Endothelial cell of umbilical vein (primary cell): Measurements from ENCODE around the gene SRSF2. TPM values are rescaled to one million over a fixed set of nuclear protein-coding genes. Genes with fewer than 3 reads are reported as not detected.

Experiments used
- BruUV-seq: library from RNA; stranded (reverse); fragments of 400-500 nt; replicated peaks from 2 replicates; lab custom pipeline; 2021; lab: Mats Ljungman, UMichigan
- CTCF ChIA-PET: fragments of 300-600, 350-600 bp; sonication (Branson Sonifier 250); formaldehyde crosslinking; loops from one replicate; lab custom pipeline; 2021; ENCODE audit warnings: antibody characterized with exemption, inconsistent platforms; lab: Charles Lee
- POLR2A ChIA-PET: fragments of 300-600, 350-600 bp; sonication (Branson Sonifier 250); formaldehyde crosslinking; loops from one replicate; lab custom pipeline; 2021; ENCODE audit warnings: antibody characterized with exemption, inconsistent platforms; lab: Charles Lee
- DNase-seq: peaks from one replicate; pipeline ENCODE4 v3.0.0-alpha.2; 2011; ENCODE audit warnings: low read depth, low spot score
- FAIRE-seq: peaks from 2 replicates; lab custom pipeline; 2011; peaks lifted over from hg19 to GRCh38; lab: Jason Lieb, UNC
- H2AFZ ChIP-seq: 2 replicates; pipeline ENCODE4 v1.6.0; 2012; ENCODE audit warnings: low read depth, low read length, control low read depth, inconsistent platforms
- H3K27ac ChIP-seq: 2 replicates; pipeline ENCODE4 v1.5.1; 2011; ENCODE audit warnings: low read depth, mild to moderate bottlenecking, control low read depth, low read length, moderate library complexity; ENCODE audit not compliant: insufficient read depth
- H3K27me3 ChIP-seq, 2 experiments: 2 replicates each; pipeline versions ENCODE4 v1.6.0 to v1.6.1; 2011; ENCODE audit warnings: low read length in 2 of 2, mixed read lengths in 1 of 2; ENCODE audit not compliant: control insufficient read depth in 2 of 2, insufficient read depth in 2 of 2
- H3K36me3 ChIP-seq, 2 experiments: 2 replicates in 1 of 2; 3 replicates in 1 of 2; pipeline ENCODE4 v1.5.1; 2011; ENCODE audit warnings: low read length in 2 of 2, mild to moderate bottlenecking in 1 of 2, moderate library complexity in 1 of 2; ENCODE audit not compliant: control insufficient read depth in 2 of 2, insufficient read depth in 2 of 2; ENCODE audit errors: extremely low read depth in 1 of 2
- H3K4me1 ChIP-seq: 3 replicates; pipeline ENCODE4 v1.5.1; 2011; ENCODE audit warnings: mild to moderate bottlenecking, low read length; ENCODE audit not compliant: control insufficient read depth, insufficient read depth; ENCODE audit errors: extremely low read depth
- H3K4me2 ChIP-seq: 2 replicates; pipeline ENCODE4 v1.6.1; 2011; ENCODE audit warnings: low read length, control low read depth, mixed read lengths; ENCODE audit not compliant: insufficient read depth
- H3K4me3 ChIP-seq, 3 experiments: fragments of 200-600 bp in 1 of 3; sonication (generic), shearing (Covaris generic) in 1 of 3; replicated peaks in 1 of 3; 2 replicates each; pipeline ENCODE4 v1.5.1; 2011 to 2016; ENCODE audit warnings: control low read depth in 3 of 3, low read length in 3 of 3, mild to moderate bottlenecking in 2 of 3, inconsistent platforms in 1 of 3, low read depth in 1 of 3, moderate library complexity in 1 of 3; ENCODE audit not compliant: insufficient read depth in 1 of 3
- H3K79me2 ChIP-seq: 2 replicates; pipeline ENCODE4 v1.6.0; 2012; ENCODE audit warnings: low read length, inconsistent platforms; ENCODE audit not compliant: control insufficient read depth, insufficient read depth
- H3K9ac ChIP-seq: replicated peaks from 2 replicates; pipeline ENCODE3; 2011; ENCODE audit warnings: low read length, control low read depth; ENCODE audit not compliant: insufficient read depth; ENCODE audit errors: extremely low read depth
- H3K9me1 ChIP-seq: replicated peaks from 3 replicates; pipeline ENCODE4 v1.6.0; 2011; ENCODE audit warnings: mild to moderate bottlenecking, low read length; ENCODE audit not compliant: control insufficient read depth, insufficient read depth; ENCODE audit errors: extremely low read depth
- H3K9me3 ChIP-seq: replicated peaks from 2 replicates; pipeline ENCODE4 v1.5.1; 2012; ENCODE audit warnings: low read length, inconsistent platforms; ENCODE audit not compliant: control insufficient read depth, insufficient read depth
- H4K20me1 ChIP-seq: replicated peaks from 2 replicates; pipeline ENCODE3; 2011; ENCODE audit warnings: mild to moderate bottlenecking, low read length; ENCODE audit not compliant: control insufficient read depth, insufficient read depth; ENCODE audit errors: extremely low read depth
- CTCF ChIP-seq, 2 donors: IDR thresholded peaks; 1 replicate in 1 of 2; 2 replicates in 1 of 2; pipeline ENCODE4 v1.5.1; 2011; ENCODE audit warnings: low read length in 2 of 2, mild to moderate bottlenecking in 2 of 2, moderate library complexity in 2 of 2, control low read depth in 1 of 2, inconsistent platforms in 1 of 2, low read depth in 1 of 2; ENCODE audit not compliant: insufficient read depth in 1 of 2; ENCODE audit errors: extremely low read depth in 1 of 2
- EZH2 ChIP-seq: IDR thresholded peaks from 2 replicates; pipeline ENCODE4 v1.6.1; 2012; ENCODE audit warnings: borderline replicate concordance, low read depth, mild to moderate bottlenecking, moderate library complexity, low read length, inconsistent platforms; ENCODE audit not compliant: severe bottlenecking
- FOS ChIP-seq: IDR thresholded peaks from 2 replicates; pipeline ENCODE4 v1.6.1; 2011; ENCODE audit warnings: mild to moderate bottlenecking, low read length, moderate library complexity, borderline replicate concordance; ENCODE audit not compliant: insufficient read depth
- GATA2 ChIP-seq: IDR thresholded peaks from 2 replicates; pipeline ENCODE4 v1.7.0; 2011; ENCODE audit warnings: low read depth, mild to moderate bottlenecking, moderate library complexity, mixed read lengths, low read length; ENCODE audit not compliant: insufficient read length, insufficient read depth
- JUN ChIP-seq: IDR thresholded peaks from 2 replicates; pipeline ENCODE4 v1.6.1; 2011; ENCODE audit warnings: borderline replicate concordance, low read depth; ENCODE audit not compliant: insufficient read length, insufficient read depth
- MAX ChIP-seq: IDR thresholded peaks from 2 replicates; pipeline ENCODE4 v1.6.1; 2011; ENCODE audit not compliant: insufficient read depth, insufficient read length
- MYC ChIP-seq: IDR thresholded peaks from one replicate; pipeline ENCODE4 v1.6.1; 2011; ENCODE audit warnings: mild to moderate bottlenecking, low read depth, low read length
- POLR2A ChIP-seq: IDR thresholded peaks from 2 replicates; pipeline ENCODE4 v1.6.1; 2012; ENCODE audit warnings: low read depth, mild to moderate bottlenecking, control low read depth, low read length
- POLR2AphosphoS5 ChIP-seq: IDR thresholded peaks from 2 replicates; pipeline ENCODE4 v1.6.1; 2012; ENCODE audit warnings: low read depth, mild to moderate bottlenecking, control low read depth, low read length, moderate library complexity; ENCODE audit not compliant: insufficient read depth
- dilution Hi-C: fragments of 300-500 bp; cut with MboI; formaldehyde crosslinking; loops from one replicate; pipeline ENCODE4 v1.15.0; 2019; ENCODE audit warnings: low sequenced_read_pairs; ENCODE audit not compliant: extremely low pct_ligation_motif_present
- intact Hi-C: fragments of 100-400 bp; cut with micrococcal nuclease; formaldehyde crosslinking; loops from one replicate; pipeline ENCODE4 v1.10.0; 2022
- polyA plus RNA-seq, 4 experiments: library from polyadenylated mRNA; depleted of rRNA in 3 of 4; stranded (reverse) in 3 of 4; unstranded in 1 of 4; fragments of >200 nt; gene quantifications; 2 replicates each; pipeline versions ENCODE4 v1.2.1 to v1.2.3, GENCODE V29; 2011 to 2012; ENCODE audit warnings: missing spikeins in 1 of 4
- total RNA-seq: library from RNA; stranded (reverse); gene quantifications from 2 replicates; pipeline ENCODE4 v1.2.3, GENCODE V29; 2021

SRSF2 gene
- total and polyA plus RNA-seq, 2 donors (not counting 3 experiments of a cell fraction or from before 2014, with no cell fraction given) = 283 to 307 TPM

- no peak for TF ChIP-seq POLR2A
- no peak for TF ChIP-seq GATA2
- TF ChIP-seq EZH2 = no peak
- no peak for TF ChIP-seq JUN
- no peak for TF ChIP-seq FOS
- no peak for TF ChIP-seq MAX
- no peak for TF ChIP-seq CTCF (IDR thresholded peaks at IDR 0.05; ENCODE audit: extremely low read depth in 1 of 2, insufficient read depth in 1 of 2, low read depth in 1 of 2, low read length in 2 of 2)
- no peak for TF ChIP-seq MYC
- no peak for TF ChIP-seq POLR2AphosphoS5
- intact Hi-C loops (no loop called here), dilution Hi-C loops (no loop called here)
- Histone ChIP-seq H3K4me3 (no peak overlapping the region), H3K27me3 (no peaks in the 10 kb centered on the region), H3K9me3 (no peaks in the 10 kb centered on the region), H3K9ac (no peak overlapping the region), H3K27ac (no peak overlapping the region), H3K4me2 (no peak overlapping the region), H3K4me1 (no peaks in the 10 kb centered on the region), H3K36me3 (no peaks in the 10 kb centered on the region), H4K20me1 (no peaks in the 10 kb centered on the region), H3K79me2 (no peaks in the 10 kb centered on the region), H2AFZ (no peak overlapping the region), H3K9me1 (no peaks in the 10 kb centered on the region)
- ChIA-PET CTCF (interaction anchor here (0.6 to 1.5 kb wide), 3 partner anchors 13 to 20 kb away, joined by 3 to 6 read pairs (median 3); no protein-coding TSS in a partner anchor), POLR2A (no interaction called here)
- DNase-seq (no peak), FAIRE-seq (no peak)
- no TSS peak for BruUV-seq
Measured at GRCh38 chr17:76758570-76758969, 21.4 kb upstream of the SRSF2 start.
